NCI-H1417 (cell line): Measurements from ENCODE around the gene DTNBP1.
"Not testable (repeated sequence)": the region's sequence is repeated elsewhere in the genome, so short reads cannot be mapped to it uniquely, and the experiment has no call there.

Experiments
- DNase-seq, 3 experiments: peaks; one replicate each; lab custom pipeline; 2025; lab: John Stamatoyannopoulos, UW

Gene DTNBP1

DNA sequence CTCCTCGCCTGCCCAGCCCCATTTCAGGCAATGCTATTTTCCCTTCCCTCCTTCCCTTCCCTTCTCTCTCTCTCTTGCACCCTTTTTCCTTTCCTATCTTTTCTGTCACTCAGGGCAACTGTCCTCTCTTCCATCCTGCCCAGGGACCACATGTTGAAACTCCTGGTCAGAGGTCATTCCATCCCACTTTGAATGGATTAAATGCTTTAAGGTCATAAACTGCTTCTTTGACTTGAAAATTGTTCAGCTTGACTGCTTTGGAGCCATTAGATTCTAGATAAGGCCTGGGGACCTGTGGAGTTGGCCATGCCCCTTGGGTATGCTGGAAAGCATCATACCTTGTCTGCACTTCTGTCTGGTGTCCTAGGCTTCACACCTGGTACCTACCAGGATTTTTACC is 106.1 kb downstream of the DTNBP1 start:
- no peak for DNase-seq

DNA sequence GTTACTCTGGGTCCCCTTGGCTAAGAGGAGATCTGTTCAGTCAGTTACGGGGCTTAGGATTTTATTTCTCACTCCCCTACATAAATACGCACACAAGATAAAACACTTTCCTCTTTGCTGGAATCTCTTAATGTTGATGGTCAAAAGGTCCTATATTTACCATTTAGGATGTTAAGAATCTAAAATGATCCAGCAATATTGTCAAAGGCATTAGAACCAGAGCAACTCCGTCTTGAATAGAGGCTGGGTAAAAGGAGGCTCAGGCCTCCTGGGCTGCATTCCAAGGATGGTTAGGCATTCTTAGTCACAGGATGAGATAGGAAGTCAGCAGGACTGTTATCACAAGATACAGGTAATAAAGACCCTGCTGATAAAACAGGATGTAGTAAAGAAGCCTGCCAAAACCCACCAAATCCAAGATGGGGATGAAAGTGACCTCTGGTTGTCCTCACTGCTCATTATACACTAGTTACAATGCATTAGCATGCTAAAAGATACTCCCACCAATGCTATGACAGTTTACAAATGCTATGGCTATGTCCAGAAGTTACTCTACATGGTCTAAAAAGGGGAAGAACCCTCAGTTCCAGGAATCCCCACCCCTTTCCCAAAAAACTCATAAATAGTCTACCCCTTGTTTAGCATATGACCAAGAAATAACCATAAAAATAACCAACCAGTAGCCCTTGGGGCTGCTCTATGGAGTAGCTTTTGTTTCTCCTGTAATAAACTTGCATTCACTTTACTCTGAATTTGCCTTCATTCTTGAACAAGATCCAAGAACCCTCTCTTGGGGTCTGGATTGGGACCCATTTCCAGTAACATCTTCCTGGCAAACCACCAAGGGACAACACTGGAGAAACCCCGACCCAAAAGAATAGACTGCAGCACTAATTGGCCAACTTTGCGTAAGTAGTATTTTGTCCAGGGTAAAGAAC is 107.5 kb downstream of the DTNBP1 start:
- DNase-seq: no peak

DNA sequence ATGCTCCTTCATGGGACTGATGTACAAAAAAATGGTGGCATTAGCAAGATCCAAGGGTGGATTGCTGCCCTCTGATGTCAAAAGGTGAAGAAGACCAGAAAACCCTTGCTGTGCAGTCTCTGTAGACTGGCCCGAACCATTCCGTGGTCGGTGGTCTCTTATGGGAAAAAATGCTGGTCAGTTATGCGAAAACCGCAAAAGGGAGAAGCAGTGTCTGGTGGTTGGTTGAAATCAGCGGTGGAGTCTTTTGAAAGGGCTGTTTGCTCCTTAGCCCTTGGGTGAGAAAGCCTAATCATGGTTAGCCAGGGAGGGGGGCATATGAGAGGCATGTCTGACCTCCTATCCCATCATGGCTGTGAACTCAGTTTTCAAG is 108.1 kb downstream of the DTNBP1 start:
- no peak for DNase-seq

DNA sequence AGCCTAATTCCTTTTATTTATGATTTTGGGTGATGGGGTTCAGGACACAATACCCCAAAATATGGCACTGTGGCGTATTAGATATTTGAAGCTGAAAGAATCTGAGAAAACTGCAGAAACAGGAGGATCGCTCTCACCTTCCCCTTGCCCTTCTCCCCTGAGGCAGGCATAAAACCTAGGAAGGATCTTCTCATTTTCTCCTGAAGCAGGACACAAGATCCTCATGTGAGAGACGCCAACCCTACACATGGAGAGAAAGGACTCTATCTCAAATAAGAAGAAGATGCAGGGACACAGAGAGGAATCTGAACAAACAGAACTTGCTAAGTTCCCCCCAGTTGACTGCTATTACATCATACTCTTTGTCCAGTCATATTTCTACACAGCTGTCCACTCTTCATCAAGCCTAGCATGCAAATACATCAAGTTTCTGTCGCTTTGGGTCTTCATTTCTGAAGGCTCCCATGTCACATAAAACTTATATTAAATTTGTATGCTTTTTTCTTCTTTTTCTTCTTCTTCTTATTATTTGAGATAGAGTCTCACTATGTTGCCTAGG is 109.0 kb downstream of the DTNBP1 start:
- DNase-seq: no peak

DNA sequence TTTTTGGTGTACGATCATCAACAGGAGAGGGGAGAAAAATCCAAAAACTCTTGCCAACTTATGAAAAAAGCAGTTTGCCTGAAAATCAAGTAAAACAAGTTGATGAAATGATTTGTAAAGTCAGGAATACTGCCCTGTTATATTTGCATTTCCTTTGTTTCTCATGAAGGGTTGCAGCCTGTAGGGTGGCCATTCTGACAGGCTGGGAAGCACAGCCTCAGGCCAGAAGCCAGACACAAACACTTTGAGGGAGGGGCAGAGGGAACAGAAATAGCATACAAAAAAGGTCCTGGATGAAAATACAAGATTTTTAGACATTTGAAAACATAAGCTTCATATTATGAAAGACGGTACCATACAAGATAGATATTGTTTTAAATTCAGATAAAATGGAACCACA is 109.8 kb downstream of the DTNBP1 start:
- no peak for DNase-seq

DNA sequence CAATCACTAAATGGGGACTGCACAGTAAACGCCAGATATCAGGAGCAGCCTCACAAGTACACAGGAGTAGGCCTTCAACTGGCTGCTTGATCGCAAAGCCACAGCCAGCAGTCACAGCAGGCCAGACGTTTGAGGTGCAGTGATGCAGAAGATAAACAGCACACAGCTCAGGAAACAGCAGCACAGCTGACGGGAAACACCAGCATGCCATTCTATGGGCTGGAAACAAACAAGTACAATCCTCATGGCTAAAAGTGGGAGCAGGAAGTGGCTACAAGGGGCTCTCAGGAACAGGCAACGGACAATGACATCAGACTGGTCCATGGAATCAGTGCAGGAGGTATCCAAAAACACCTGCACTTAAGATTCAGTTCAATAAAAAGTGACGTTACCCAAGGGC is 111.0 kb downstream of the DTNBP1 start:
- DNase-seq: peak; percentile 40 to 71 (median 41)

DNA sequence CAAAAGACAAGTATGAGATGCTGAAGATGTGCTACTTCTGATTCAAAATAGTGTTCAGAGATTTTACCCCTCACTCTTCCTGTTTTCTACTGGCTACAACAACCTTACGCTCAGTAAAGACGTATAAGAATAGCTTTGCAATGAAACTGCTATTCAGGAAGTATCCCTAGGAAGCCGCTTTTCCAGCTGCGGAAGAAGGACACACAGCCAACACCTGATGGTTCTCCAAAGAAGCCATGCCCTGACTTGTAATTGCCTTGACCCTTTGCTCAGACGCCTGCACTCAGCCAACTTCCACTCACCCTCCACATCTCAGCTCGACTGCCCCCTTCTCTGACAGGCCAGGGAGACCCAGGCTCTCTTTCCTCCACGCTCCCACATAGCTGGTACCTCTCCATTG is 111.6 kb downstream of the DTNBP1 start:
- no peak for DNase-seq

DNA sequence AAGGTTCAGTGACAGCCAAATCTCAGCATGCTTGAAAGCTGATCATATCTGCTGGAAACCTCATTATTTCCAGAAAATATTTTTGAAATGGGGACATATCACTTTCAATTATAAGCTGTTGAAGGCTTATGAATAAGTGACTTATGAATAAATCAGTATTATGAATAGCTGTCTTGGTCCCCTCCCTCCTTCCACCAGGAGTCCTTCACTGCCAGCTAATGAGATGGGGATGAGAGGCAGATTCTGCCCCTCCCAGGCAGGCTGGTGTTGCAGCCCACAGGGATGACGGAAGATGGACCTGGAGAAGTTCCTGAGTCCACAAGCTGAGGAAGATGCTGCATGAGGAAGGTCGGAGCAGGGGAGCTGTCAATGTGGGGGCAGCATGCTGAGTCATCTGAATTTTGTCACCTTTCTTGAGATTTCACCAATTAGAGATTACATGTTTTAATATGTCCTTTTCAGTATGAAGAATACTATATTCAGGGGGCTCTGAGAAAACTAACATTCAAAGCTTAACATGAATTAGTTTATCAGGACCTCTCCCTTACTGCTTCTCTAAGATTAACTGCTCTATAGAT is 112.2 kb downstream of the DTNBP1 start:
- DNase-seq: no peak

- DNase-seq: no peak
These were observed 113.5 kb downstream of the DTNBP1 start for GRCh38 chr6:15549371-15549770.

GRCh38 chr6:15547400-15547799 is 115.4 kb downstream of the DTNBP1 start:
- no peak for DNase-seq

DNA sequence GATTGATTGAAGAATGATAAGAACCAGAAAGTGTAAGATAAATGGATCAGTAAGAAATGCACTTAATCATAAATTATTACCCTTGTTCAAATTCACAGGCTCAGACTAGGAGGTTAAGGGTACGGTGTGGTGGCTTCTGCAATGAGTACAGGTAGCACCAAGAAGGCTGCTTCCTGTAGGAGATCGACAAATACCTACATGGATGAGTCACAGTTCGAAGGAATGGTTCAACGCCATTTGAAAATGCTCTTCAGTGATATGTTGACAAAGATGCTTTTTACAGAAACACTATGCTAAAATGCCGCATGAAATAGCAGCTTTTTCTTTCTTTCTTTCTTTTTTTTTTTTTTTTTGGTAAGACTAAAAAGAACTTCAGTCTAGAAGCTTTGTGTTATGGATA is 116.2 kb downstream of the DTNBP1 start:
- DNase-seq: no peak

DNA sequence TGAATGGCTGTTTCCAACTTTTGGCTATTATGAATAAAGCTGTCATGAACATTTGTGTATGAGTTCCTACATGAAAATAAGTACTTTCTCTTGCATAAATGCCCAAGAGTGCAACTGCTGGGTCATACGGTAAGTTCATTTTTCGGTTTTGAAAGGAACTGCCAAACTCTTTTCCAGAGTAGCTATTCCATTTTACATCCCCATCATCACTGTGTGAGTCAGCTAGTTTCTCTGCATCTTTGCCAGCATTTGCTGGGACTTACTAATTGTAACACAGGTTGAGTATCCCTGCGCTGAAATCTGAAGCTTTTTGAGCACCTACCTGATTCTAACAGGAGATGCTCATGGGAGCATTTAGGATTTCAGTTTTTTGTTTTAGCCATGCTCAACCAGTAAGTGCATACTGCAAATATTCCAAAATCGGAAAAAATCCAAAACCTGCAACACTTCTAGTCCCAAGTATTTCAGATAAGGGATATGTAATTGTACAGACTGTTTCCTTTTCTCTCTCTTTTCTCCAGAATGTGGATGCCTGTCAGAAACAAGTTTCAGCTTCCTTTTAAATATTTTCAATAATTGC is 118.4 kb downstream of the DTNBP1 start:
- DNase-seq: no peak

GRCh38 chr6:15543332-15543917 is 119.4 kb downstream of the DTNBP1 start:
- not testable (repeated sequence) for DNase-seq

DNA sequence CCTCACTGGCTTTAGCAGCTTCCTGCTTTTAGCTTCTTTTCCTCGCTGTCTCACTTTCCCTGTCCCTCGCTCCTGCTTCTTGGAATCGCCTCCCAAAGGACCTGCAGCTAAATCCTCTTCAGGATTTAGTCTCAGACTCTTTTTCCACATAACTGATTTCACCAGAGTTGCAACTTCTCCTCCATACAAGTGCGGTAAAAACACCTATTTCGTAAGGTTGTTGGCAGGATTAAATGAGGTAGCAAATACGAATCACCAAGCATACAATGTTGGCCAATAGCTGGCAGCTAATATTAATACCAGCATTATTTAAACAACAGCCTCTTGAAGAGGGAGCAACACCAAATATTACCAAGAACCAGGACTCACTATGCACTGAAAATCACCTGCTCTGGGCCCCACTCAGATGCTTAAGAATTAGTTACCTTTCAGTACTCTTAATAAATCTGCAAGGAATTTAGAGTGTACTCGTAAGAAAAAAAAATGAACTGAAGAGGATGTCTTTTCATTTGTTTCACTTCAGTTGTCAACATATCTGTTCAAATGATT is 123.0 kb downstream of the DTNBP1 start:
- no peak for DNase-seq

DNA sequence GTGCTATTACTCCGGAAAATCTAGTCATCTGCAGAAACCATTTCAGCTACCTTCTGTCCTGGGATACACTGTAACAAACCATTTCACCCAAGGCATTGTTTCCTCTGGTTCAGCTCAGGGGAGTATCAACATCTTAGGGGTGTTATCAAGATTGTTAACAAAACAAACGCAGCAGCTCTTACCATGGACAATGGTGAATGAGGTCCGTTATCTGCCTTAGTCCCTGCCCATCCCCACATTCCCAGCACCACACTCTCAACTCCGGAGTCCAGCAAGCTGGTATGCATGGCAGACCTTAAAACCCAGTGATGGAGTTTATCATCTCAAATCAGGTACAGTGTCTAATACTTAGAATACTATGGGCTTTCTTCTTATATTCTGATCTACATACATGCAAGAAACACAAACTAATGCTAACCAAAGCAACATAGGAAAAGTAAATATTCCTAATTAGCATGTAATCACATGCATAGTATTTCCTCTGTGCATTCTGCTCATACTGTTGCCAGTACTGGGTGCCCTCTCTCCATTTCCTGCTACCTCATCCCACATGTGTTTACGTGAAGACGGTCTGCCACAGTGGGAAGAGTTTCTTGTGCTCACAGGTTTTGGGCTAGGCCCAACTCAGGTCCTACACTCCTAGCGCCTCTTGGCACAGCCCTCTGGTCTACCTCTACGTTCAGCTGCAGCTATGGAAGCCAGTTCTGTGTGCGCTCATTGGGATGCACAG is 123.9 kb downstream of the DTNBP1 start:
- no peak for DNase-seq

DNA sequence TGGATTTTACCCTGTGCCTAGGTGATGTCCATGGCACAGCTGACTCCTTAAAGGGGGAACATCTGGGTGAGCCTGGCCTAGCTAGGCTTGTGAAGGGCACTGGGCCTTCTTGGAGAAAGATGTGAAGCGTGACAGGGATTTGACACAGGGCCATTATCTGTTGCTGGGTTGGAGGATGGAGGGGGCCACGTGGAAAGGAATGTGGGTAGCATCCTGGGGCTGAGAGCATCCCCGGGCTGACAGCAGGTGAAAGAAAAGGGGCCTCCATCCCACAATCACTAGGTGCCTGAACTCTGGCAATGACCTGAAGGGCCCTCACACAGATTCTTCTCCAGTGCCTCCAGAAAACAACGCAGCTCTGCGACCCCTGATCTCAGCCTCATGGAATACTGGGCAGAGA is 124.7 kb downstream of the DTNBP1 start:
- DNase-seq: no peak

GRCh38 chr6:15536198-15536955 is 126.5 kb downstream of the DTNBP1 start:
- no peak for DNase-seq

DNA sequence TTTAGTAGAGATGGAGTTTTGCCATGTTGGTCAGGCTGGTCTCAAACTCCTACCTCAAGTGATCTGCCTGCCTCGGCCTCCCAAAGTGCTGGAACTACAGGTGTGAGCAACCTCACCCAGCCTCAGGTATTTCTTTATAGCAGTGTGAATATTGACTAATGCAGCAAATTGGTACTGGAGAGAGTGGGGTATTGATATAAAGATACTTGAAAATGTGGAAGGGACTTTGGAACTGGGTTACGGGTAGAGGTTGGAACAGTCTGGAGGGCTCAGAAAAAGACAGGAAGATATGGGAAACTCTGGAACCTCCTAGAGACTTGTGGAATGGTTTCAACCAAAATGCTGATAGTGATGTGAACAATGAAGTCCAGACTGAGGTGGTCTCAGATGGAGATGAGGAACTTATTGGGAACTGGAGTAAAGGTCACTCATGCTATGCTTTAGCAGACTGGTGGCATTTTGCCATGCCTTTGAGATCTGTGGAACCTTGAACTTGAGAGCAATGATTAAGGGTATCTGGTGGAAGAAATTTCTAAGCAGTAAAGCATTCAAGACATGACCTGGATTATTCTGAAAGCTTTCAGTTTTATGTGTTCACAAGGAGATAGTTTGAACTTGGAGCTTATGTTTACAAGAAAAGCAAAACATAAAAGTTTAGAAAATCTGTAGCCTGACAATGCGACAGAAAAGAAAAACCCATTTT is 127.2 kb downstream of the DTNBP1 start:
- DNase-seq: no peak

GRCh38 chr6:15534974-15535373 is 127.9 kb downstream of the DTNBP1 start:
- no peak for DNase-seq

DNA sequence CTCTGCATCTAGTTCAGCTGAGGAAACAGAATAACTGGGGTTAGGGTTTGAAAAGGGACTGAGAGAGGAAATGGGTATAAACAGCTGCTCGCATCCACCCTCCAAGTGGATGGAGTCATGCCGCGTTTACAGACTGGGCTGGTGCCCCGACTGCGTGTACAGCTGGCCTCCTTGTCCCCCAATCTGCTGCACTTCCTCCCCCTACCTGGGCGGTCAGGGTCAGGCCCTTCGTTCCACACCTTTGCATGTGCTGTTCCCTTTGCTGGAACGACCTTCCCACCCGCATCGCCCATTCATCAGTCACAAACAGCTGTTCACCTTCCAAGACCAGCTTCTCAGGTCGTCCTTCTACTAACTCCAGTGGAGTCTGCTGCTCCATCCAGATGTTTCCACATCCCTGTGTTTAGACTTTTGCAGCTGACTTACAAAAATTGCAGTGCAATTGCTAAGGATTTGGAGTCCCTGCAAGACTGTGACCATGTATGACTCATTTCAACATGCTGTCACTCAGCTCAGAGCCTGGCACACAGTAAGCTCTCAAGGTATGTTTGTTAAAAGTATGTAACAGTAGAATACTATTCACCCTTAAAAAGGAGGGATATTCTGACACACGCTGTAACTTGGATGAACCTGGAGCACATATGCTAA is 129.3 kb downstream of the DTNBP1 start:
- DNase-seq: no peak
